Pulmonary artery endothelial cell (primary cell): ENCODE measurements around the gene BAZ2B. TPM values are rescaled to one million over a fixed set of nuclear protein-coding genes. Genes with fewer than 3 reads are reported as not detected.

Source experiments
- DNase-seq: peaks from one replicate; pipeline ENCODE4 v3.0.0-alpha.2; 2011; ENCODE audit warnings: low read depth, low spot score
- total RNA-seq: library from RNA; depleted of rRNA; stranded (reverse); fragments of >200 nt; gene quantifications from 2 replicates; pipeline ENCODE4 v1.2.3, GENCODE V29; 2014

The BAZ2B gene
- total RNA-seq, 1 donor from 2014 or later, result 76.6 TPM

GRCh38 chr2:159462201-159462785 is 154.1 kb downstream of the BAZ2B start:
- DNase-seq, result no peak

GRCh38 chr2:159461076-159461475 is 155.3 kb downstream of the BAZ2B start:
- DNase-seq, result no peak

DNA sequence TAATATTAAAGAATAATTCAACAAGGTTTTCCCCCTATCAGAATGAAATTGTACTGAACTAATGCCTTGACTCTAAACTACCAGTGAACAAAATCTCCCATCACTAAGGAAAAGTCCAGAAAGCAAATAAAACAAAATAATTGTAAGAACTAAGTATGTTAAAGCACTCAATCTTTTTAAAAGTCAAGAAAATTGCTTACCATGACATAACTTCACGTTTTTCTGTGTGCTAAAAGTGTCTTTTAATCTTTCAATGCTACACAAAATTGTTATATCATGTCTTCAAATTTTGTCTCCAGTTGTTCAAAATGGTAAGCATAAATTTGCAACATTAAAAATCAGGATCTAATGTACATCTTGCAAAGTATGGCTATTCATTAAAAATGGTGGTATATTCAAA is 156.1 kb downstream of the BAZ2B start:
- DNase-seq, result no peak

DNA sequence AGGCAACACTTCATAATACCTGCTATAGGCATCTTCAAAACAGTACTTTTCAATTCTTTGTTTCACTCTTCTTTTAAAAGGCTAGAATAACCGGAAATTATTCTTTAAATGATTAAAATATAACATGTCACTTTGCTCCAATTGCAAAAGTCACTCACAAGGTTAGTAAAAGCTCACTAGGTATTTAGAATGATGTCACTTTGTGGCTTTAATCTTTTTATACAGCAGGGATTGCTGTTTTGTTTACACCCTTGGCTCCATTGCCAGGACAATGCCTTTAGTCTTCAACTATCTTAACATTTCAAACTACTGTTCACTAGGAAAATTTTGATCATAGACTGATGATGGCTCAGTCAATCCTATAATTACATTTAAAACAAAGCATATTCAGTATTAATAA is 157.1 kb downstream of the BAZ2B start:
- no peak for DNase-seq

DNA sequence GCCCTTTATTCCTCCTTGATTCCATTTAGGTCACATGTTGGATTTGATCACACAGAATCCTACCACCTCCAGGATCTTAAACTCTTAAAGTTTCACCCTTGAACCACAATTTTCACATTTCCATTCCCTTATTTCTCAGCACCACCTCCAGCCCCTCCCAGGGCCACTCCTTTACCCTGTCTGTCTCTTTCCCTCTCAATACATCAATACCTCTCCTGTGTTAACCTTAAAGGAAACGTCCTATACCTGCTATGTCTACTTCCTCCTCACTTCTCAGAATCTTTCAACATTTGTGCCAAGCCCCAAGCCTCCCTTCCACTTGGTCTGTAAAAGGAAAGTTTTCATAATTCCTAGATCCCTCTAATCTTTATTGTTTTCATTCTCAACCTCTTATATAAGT is 158.8 kb downstream of the BAZ2B start:
- no peak for DNase-seq

DNA sequence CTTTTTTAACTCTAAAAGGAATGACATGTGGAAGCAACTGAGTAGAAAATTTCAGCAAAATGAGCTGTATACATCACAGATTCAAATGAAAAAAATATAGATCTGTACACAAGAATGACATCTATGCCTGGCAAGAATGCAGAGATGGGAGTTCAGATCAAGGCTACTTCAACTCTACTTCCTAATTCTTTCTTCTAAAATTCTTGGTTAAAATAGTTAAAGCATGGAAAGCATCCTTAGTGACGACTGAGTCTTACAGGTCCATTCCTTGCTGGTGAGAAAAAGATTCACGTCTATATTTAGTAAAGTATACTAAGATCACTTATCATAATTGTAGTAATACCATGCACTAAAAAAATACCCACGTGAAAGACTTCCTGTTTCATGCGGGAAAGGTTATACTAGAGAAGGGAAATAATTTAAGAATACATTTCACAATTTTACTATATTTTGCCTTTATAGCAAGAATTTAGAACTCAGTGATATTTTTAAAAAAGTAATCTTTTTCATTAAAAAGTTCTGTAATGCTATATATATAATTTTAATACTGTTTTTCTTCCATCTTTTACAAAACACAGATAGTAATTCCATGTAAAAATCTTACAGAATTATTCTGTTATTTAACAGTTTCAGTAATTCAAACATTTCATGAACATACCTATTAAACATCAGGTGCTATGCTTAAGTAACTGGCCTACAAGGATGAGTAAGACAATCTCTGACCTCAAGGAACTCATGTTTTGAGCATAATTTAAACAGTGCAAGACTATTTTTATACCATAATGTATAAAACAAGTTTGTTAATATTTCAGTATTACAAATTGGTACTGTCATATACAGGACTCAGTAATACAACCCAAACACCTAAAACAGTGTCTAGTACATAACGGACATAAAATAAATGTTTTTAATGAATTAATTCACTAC is 159.6 kb downstream of the BAZ2B start:
- DNase-seq, result no peak

DNA sequence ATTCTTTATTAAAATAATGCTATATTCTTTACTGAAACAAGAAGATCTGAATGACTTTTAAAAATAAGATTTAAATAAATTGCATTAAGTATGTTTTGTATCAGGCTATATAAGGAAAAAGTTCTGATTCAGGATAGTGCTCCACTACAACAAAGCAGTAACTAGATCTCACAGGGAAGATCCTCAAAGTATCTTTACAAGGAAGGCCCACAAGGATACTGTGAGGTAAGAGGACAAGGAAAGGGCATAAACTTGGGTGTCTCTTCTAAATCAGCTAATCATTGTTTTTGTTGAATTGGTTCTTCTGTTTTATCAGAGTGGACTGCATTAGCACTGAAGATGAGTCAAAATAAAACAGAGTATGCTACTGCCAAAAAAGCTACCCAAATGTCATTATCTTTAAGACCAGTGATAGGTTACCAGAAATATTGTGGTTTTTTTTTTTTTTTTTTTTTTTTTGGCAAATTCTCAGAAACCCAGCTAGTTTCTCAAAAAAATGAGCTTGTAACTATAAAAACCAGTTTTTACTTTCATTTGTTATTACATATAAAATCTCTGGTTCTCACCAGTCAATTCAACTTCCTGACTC is 160.9 kb downstream of the BAZ2B start:
- no peak for DNase-seq

DNA sequence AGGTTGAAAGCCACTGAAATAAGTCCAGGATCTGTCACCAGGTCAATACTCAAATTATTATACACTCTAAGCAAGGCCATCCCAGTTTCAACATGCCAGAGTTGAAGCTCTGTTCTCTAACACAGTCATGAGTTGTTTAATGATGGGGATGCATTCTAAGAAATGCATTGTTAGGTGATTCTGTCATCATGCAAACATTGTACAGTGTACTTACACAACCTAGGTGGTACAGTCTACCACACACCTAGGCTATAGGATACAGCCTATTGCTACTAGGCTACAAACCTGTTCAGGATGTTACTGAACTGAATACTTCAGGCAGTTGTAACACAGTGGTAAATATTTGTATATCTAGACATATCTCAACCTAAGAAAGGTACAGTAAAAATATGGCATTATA is 162.2 kb downstream of the BAZ2B start:
- DNase-seq, result no peak

DNA sequence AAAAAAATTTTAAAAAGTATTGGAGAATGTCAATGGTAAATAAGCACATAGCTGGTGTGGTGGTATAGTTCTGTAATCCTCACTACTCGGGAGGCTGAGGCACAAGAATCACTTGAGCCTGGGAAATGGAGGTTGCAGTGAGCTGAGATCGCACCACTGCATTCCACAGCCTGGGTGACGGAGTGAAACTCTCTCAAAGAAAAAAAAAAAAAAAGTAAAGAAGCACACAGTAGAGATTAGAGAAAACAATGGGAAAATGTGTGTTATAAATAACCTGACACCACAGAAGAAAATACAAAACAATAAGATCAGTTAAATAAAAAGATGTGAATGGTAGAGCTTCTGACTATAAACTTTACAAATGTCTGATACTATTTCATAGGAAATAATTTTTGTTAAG is 166.2 kb downstream of the BAZ2B start:
- no peak for DNase-seq

DNA sequence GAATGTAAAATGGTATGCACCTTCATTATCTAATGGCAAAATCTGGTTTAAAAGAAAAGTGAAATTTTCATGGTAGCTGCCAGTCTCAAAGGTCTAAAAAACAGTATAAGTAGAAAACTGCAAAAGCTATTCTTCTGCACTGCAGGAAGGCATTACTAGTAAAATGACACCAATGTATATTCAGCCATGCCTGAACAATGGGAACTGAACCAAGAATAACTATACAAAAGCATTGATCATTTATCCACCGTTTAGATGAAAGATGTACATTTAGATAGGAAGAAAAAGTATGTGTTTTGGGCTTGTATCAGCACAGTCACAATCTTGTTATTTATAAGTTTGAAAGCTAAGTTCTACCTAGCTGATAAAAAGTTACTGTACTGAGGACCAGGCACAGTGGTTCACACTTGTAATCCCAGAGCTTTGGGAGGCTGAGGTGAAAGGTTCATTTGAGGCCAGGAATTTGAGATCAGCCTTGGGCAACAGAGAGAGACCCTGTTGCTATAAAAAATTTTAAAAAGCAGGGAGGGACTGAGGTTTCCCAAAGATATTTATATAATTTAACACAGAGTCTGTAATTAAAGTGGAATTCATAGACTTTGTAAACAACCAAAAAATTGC is 166.7 kb downstream of the BAZ2B start:
- no peak for DNase-seq

DNA sequence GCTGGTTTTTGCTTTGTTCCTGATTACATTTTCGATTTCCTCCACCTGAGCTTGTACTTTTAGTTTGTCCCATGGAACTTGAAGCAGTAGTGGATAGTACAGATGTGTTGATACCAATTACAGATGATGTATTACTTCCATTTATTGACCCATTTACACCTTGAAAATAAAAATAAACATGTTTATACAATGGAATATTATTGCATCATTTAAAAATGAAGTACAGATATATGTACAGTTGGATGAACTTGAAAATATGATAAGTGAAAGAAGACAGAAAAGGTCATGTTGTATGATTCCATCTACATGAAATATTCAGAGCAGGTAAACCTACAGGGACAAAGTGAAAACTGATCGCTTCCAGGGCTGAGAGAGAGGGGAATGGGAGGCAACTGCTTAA is 169.5 kb downstream of the BAZ2B start:
- DNase-seq, result no peak

- DNase-seq, result no peak
Observed at GRCh38 chr2:159446201-159446600, 170.1 kb downstream of the BAZ2B start.

DNA sequence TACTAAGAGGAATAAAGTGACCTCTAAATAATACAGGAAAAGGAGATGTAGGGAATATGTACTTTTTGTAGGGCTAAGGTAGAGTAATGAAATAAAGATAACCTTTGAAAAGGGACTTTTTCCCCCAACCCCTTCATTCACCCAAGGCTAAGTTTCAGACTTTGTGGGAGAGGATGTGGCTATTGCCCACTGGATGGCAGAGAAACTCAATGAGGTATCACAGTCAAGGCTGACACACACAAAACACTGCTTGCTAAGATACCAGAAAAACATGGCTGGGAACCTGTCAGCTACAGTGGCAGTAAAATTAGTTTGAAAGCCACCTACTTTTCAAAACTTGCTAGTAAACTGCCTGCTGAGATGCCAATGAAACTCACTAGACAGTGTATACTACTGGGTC is 171.0 kb downstream of the BAZ2B start:
- DNase-seq, result no peak

- DNase-seq, result no peak
Observed at GRCh38 chr2:159444754-159445153, 171.6 kb downstream of the BAZ2B start.

- no peak for DNase-seq
Observed at GRCh38 chr2:159442159-159442852, 174.0 kb downstream of the BAZ2B start.

DNA sequence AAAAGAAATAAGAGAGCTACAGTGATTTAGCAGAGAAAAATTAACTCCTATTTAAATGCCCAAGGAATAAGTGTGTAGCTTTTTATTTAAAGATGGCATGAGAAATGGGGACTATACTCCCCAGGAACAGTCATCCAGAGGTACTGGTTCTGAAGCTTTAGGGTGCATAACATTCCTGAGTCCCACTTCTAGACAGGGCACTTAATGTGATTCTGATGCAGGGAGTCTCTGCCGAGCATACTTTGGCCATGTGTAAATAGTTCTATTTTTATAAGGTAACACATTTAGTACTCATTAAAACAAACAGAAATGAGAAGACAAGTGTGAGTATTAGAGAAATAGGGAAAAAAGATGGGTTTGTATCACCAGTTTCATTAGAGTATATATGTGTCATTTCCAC is 175.2 kb downstream of the BAZ2B start:
- DNase-seq, result no peak

GRCh38 chr2:159439421-159439820 is 176.9 kb downstream of the BAZ2B start:
- DNase-seq, result no peak

DNA sequence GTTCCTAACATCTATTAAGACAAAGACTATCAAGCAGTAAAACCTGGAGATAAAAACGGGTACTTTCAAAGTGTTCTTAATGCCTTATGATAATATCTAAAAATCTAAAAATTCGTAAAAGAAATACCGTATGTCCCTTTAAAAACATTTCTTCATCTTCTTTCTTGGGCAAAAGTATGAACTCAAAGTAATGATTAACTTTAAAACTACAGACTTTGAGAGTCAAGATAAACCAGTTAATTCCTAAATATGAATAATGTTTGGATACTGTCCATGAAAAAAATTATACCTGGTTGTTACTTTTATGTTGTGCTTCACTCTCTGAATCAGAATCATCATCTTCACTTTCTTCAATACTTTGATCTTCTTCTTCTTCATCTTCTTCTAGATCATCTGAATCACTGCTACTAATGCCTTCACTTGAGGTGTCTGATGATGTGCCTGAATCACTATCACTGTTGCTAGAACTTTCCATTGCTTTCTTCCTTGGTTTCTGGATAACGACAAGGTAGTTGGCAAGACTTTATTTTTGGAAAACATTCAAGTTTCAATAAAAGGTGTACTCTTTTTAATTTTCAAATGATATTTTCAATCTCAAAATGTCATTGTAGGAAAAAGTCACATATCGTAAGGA is 177.5 kb downstream of the BAZ2B start:
- no peak for DNase-seq

GRCh38 chr2:159438284-159438683 is 178.1 kb downstream of the BAZ2B start:
- no peak for DNase-seq

GRCh38 chr2:159432610-159433009 is 183.7 kb downstream of the BAZ2B start:
- no peak for DNase-seq

DNA sequence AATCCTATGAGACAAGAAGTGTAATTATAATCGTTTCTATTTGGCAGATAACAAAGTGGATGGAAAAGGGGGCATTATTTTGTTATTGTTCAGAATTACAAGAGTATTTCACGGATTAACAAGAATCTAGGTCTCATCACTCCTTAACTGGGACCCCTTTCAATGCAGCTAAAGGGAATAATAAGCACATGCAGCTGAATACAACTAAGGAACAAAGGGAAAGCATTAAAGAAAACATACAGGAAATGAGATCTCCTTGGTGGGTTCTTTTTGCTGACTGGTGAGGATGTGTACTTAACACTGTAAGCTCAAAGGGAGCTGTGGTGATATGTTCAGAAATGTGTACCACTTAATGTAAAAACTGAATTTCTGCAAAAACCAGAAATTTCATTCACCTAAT is 189.3 kb downstream of the BAZ2B start:
- no peak for DNase-seq
